ENCODE data around the gene PLP1.
"Not testable (repeated sequence)": the region's sequence is repeated elsewhere in the genome, so short reads cannot be mapped to it uniquely, and the experiment has no call there.

Gene PLP1

DNA sequence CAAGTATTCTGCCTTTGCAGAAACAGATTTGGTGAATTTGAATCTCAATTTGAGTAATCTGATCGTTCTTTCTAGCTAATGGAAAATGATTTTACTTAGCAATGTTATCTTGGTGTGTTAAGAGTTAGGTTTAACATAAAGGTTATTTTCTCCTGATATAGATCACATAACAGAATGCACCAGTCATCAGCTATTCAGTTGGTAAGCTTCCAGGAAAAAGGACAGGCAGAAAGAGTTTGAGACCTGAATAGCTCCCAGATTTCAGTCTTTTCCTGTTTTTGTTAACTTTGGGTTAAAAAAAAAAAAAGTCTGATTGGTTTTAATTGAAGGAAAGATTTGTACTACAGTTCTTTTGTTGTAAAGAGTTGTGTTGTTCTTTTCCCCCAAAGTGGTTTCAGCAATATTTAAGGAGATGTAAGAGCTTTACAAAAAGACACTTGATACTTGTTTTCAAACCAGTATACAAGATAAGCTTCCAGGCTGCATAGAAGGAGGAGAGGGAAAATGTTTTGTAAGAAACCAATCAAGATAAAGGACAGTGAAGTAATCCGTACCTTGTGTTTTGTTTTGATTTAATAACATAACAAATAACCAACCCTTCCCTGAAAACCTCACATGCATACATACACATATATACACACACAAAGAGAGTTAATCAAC is 15.3 kb downstream of the PLP1 start:
- Histone ChIP-seq H3K9me3 (ENCODE audit: control insufficient read depth, insufficient read depth, low read length) (no peaks in the 10 kb centered on the region), H3K4me1 (ENCODE audit: insufficient read depth, low read length) (no peaks in the 10 kb centered on the region), H3K9ac (ENCODE audit: low read depth, low read length) (no peak overlapping the region), H3K36me3 (ENCODE audit: insufficient read depth, low read length) (peaks cover 15% of the 10 kb centered on the region)

DNA sequence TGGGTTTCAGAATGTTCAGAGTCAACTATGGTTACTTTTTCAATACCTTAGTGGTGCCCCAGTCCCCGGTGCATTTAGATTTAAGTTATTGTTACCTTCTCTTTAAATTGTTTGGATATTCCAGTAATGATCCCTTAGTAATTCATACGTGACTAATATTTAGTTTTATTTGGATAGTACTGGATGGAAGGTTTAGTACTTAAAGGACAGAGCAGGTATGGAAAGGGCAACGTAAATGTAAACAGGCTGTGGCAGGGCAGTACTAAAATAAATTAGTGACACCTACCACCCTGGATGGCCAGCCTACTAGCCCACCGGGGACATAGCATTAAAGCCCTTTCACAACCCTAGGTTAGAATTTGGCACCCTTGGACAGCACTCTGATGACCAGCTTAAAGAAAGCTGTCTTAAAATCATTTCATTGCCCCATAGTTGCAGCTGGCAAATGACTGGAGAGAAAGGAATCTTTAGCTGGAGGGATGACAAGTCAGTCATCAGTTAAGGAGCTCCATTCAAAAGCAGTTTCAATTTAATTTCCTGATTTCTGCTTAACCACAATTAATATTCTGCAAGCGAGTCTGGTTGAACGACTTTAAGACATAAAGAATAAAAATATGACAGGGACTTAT is 16.4 kb downstream of the PLP1 start:
- no peak overlapping the region for H3K9ac ChIP-seq (ENCODE audit: low read depth, low read length)
- no peaks in the 10 kb centered on the region for H3K4me1 ChIP-seq (ENCODE audit: insufficient read depth, low read length)
- peaks cover 9% of the 10 kb centered on the region for H3K36me3 ChIP-seq (ENCODE audit: insufficient read depth, low read length)
- no peaks in the 10 kb centered on the region for H3K9me3 ChIP-seq (ENCODE audit: control insufficient read depth, insufficient read depth, low read length)

DNA sequence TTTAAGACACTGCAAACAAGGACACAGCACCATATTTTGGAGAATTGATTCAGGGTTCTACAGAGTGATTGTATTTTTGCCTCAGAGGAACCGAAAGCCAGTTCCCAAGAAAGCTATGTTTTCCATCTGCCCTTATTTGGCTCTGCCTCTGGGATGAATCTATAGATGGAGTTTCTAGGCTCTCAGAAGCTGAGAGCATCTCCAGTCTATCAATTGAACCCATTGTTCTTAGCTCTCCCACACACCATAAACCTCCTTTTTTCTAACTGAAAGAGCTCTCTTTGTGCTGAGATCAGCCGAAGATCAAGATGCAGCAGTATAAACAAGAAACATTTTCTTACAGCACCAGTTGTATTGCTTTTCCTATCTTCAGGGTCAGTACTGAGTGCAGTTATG is 16.9 kb downstream of the PLP1 start:
- H3K36me3 ChIP-seq (ENCODE audit: insufficient read depth, low read length), result peaks cover 9% of the 10 kb centered on the region
- H3K9ac ChIP-seq (ENCODE audit: low read depth, low read length), result no peak overlapping the region
- no peaks in the 10 kb centered on the region for H3K4me1 ChIP-seq (ENCODE audit: insufficient read depth, low read length)

DNA sequence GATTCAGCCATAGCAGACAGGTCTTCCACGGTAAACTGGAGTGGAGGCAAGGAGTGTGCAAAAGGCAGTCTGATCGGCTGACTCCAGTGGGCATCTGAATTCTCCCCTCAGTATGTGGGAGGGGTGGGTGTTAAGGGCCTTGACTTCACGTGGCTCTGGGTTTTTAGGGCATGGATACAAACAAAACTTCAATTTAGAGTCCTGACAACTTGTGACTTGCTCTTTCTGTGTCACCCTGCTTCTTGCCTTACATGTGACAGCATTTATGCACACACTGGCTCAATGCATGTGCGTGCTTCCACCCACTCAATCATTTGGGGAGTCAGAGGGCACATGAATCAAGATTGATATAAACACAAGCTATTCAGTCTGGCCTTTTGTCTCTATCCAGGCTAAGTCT is 17.5 kb downstream of the PLP1 start:
- Histone ChIP-seq H3K9ac (ENCODE audit: low read depth, low read length) (no peak overlapping the region), H3K36me3 (ENCODE audit: insufficient read depth, low read length) (peaks cover 9% of the 10 kb centered on the region), H3K9me3 (ENCODE audit: control insufficient read depth, insufficient read depth, low read length) (no peaks in the 10 kb centered on the region), H3K4me1 (ENCODE audit: insufficient read depth, low read length) (no peaks in the 10 kb centered on the region)

More for the DNA sequence above, 16.9 kb downstream of the PLP1 start:
- no peaks in the 10 kb centered on the region for H3K9me3 ChIP-seq (ENCODE audit: control insufficient read depth, insufficient read depth, low read length)

DNA sequence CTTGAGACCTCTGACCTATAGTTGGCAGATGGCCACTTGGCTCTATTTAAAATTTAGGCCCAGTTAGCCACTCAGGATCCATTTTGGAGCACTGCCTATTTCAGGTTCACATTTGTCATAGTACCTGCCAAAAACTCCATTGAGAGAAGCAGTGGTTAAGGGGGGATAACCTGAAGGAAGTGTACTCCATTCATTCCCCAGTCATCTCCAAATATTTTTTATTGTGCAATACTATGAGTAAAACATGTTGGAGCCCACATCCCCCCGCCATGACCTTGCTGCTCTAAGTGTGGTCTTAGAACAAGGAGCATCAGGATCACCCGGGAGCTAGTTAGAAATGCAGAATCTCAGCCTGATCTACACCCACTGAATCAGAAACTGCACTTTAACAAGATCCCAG is 21.1 kb downstream of the PLP1 start:
- no peaks in the 10 kb centered on the region for H3K4me1 ChIP-seq (ENCODE audit: insufficient read depth, low read length)
- H3K36me3 ChIP-seq (ENCODE audit: insufficient read depth, low read length), result no peaks in the 10 kb centered on the region
- H3K9ac ChIP-seq (ENCODE audit: low read depth, low read length), result no peak overlapping the region
- no peaks in the 10 kb centered on the region for H3K9me3 ChIP-seq (ENCODE audit: control insufficient read depth, insufficient read depth, low read length)

DNA sequence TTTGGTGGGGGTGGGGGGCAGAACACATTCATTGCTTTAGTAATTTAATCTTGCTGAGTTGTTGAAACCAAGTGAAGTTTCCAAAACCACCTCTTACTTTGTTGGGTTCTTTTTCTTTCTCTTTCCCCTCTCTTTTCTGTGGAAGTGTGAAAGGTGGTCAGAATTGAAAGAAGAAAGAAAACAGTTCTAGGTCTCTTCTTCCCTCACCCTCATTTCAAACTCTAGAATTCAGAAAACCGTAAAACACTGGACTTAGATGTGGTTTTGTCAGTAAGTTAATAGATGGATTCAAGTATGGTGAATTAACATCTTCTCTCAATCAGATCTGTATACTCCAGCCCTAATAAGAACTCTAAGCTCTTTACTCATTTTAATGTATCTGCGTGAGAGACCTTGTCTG is 23.7 kb downstream of the PLP1 start:
- no peaks in the 10 kb centered on the region for H3K36me3 ChIP-seq (ENCODE audit: insufficient read depth, low read length)
- no peak overlapping the region for H3K9ac ChIP-seq (ENCODE audit: low read depth, low read length)
- no peaks in the 10 kb centered on the region for H3K4me1 ChIP-seq (ENCODE audit: insufficient read depth, low read length)
- no peaks in the 10 kb centered on the region for H3K9me3 ChIP-seq (ENCODE audit: control insufficient read depth, insufficient read depth, low read length)

DNA sequence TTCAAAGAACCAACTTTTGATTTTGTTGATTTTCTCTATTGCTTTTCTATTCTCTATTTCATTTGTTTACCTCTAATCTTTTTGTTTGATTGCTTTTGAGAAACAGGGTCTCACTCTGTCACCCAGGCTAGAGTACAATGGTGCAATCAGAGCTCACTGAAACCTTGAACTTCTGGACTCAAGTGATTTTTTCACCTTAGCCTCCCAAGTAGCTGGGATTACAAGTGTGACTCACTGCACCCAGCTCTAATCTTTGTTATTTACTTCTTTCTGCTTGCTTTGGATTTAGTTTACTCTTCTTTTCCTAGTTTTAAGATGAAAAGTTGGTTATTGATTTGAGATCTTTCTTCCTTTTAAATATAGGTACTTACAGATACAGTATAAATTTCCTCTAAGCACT is 29.2 kb downstream of the PLP1 start:
- Histone ChIP-seq H3K9ac (ENCODE audit: low read depth, low read length) (no peak overlapping the region), H3K36me3 (ENCODE audit: insufficient read depth, low read length) (no peaks in the 10 kb centered on the region), H3K4me1 (ENCODE audit: insufficient read depth, low read length) (peaks cover 12% of the 10 kb centered on the region), H3K9me3 (ENCODE audit: control insufficient read depth, insufficient read depth, low read length) (no peaks in the 10 kb centered on the region)

DNA sequence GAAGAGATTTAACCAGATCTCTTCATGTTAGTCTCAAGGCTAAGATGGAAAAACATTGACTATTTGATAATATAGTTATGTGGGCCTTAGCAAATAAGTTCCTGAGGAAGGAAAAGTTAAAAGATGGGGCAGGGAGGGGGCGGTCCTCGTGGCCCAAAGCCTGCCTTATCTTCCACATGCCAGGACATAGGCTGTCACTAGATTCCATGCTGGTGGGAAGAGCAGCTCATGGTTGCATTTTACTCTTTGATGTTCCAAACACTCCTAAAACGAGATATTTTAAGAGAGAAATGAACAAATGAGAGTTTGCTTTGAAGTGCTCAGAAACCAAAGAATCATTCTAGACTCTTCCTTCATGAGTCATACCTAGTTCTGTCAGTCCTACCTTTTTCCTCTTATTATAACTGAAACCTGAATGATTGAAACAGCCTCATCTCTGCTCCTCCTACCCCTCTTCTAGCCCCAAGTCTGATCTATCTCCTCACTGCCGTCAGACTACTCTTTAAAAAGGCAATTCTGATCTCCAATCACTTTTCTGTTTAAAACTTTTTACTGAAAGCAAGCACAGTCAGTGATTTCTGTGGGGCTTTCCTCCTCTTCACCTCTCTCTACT is 30.3 kb downstream of the PLP1 start:
- no peak overlapping the region for H3K9ac ChIP-seq (ENCODE audit: low read depth, low read length)
- H3K9me3 ChIP-seq (ENCODE audit: control insufficient read depth, insufficient read depth, low read length), result no peaks in the 10 kb centered on the region
- peaks cover 13% of the 10 kb centered on the region for H3K4me1 ChIP-seq (ENCODE audit: insufficient read depth, low read length)
- no peaks in the 10 kb centered on the region for H3K36me3 ChIP-seq (ENCODE audit: insufficient read depth, low read length)

DNA sequence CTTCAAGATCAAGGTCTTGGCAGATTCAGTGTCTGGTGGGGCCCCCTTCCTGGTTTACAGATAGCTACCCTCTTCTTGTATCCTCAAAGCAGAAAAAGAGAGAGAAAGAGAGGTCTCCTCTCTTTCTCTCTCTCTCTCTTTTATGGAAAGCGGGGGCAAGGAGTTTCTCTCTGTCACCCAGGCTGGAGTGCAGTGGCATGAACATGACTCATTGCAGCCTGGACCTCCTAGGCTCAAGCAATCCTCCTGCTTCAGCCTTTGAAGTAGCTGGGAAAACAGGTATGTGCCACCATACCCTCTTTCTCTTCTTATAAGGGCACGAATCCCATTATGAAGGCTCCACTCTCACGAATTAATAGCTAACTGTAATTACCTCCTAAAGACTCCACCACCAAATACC is 35.2 kb downstream of the PLP1 start:
- Histone ChIP-seq H3K4me1 (ENCODE audit: insufficient read depth, low read length) (peaks cover 20% of the 10 kb centered on the region), H3K9ac (ENCODE audit: low read depth, low read length) (no peak overlapping the region), H3K9me3 (ENCODE audit: control insufficient read depth, insufficient read depth, low read length) (no peaks in the 10 kb centered on the region), H3K36me3 (ENCODE audit: insufficient read depth, low read length) (no peaks in the 10 kb centered on the region)

DNA sequence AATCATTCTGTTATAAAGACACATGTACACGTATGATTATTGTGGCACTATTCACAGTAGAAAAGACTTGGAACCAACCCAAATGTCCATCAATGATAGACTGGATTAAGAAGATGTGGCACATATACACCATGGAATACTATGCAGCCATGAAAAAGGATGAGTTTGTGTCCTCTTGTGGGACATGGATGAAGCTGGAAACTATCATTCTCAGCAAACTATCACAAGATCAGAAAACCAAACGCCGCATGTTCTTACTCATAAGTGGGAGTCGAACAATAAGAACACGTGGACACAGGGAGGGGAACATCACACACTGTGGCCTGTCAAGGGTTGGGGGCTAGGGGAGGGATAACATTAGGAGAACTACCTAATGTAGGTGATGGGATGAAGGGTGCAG is 40.5 kb downstream of the PLP1 start:
- H3K9ac ChIP-seq (ENCODE audit: low read depth, low read length); H3K9me3 ChIP-seq (ENCODE audit: control insufficient read depth, insufficient read depth, low read length); H3K4me1 ChIP-seq (ENCODE audit: insufficient read depth, low read length); H3K36me3 ChIP-seq (ENCODE audit: insufficient read depth, low read length): not testable (repeated sequence)

DNA sequence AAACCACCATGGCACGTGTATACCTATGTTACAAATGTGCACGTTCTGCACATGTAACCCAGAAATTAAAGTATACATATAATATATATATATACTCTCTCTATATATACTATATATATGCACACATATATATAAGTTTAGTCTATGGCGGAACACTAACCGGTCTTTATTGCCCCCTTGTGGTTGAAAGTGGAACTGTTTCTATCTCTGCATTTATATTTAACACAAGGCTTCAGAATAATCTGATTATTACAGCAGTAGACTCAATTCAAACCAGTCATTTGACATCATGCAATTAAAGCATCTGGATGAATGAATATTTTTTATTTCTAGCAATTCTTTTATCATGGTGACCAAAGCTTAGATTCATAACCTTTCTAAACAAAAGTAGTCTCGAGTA is 40.9 kb downstream of the PLP1 start:
- Histone ChIP-seq H3K4me1 (ENCODE audit: insufficient read depth, low read length) (peaks cover 2% of the 10 kb centered on the region; the same call in 1 of the 2 replicates), H3K36me3 (ENCODE audit: insufficient read depth, low read length) (no peaks in the 10 kb centered on the region), H3K9ac (ENCODE audit: low read depth, low read length) (no peak overlapping the region), H3K9me3 (ENCODE audit: control insufficient read depth, insufficient read depth, low read length) (no peaks in the 10 kb centered on the region)

DNA sequence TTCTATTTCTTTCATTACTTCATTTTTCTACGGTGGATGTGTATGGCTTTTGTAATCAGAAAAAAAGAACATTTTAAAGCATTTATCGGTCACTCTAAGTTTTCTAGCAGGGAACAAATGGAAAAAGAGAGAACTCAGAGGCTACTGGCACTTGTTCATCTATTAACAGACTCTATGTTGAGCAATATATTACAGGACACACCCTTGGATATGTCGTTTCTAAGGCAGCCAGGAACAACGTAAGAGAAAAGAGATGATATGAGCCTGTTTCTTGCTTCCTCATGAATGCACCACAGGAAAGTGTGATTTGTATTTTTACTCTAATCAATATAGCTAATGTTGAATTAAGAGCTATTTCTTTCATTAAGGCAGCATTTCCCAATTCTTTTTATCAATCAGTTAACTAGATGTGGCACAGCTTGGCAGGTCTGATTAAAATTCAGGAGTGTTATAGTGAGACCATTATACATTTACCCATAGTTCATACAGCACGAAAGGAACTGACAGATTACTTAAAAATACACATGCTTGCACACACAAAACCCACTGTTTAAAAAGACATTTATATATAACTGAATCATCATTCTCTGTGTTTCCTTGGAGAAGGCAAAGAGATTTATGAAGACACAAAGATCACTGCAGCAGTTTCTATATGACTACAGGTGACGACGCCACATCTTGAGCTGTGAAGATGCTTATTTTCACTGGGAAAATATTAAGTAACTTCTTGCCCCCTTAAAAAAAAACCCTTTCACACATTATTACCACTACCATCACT is 42.4 kb downstream of the PLP1 start:
- Histone ChIP-seq H3K4me1 (ENCODE audit: insufficient read depth, low read length) (no peaks in the 10 kb centered on the region), H3K9ac (ENCODE audit: low read depth, low read length) (no peak overlapping the region)

DNA sequence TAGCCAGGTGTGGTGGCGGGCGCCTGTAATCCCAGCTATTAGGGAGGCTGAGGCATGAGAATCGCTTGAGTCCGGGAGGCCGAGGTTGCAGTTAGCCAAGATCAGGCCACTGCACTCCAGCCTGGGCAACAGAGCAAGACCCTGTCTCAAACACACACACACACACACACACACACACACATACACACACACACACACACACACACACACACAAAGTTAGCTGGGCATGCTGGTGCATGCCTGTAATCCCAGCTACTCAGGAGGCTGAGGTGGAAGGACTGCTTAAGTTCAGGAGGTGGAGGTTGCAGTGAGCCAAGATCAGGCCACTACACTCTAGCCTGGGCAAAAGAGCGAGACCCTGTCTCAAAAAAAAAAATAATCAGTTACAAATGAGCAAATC is 44.2 kb downstream of the PLP1 start:
- not testable (repeated sequence) for H3K36me3 ChIP-seq (ENCODE audit: insufficient read depth, low read length); H3K4me1 ChIP-seq (ENCODE audit: insufficient read depth, low read length); H3K9ac ChIP-seq (ENCODE audit: low read depth, low read length); H3K9me3 ChIP-seq (ENCODE audit: control insufficient read depth, insufficient read depth, low read length)

More for the DNA sequence above, 42.4 kb downstream of the PLP1 start:
- no peaks in the 10 kb centered on the region for H3K9me3 ChIP-seq (ENCODE audit: control insufficient read depth, insufficient read depth, low read length)
- no peaks in the 10 kb centered on the region for H3K36me3 ChIP-seq (ENCODE audit: insufficient read depth, low read length)

DNA sequence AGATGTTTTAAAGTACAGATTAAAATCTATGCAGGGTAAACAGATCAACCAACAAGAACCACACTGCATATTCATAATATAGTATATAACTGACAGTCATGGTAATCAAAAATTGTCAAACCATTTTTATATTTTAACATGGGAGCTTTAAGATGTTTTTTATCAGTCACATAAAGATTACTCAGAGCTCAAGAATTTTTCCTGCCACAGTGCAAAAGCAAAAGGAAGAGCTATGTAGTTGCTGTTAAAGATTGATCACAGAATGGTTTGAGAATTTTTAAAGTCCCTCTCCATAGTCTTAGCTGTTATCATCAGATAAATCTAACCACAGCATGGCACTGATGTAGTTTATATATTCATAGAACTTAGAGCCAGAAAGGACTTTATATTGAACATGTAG is 47.0 kb downstream of the PLP1 start:
- H3K9ac ChIP-seq (ENCODE audit: low read depth, low read length), result no peak overlapping the region
- no peaks in the 10 kb centered on the region for H3K4me1 ChIP-seq (ENCODE audit: insufficient read depth, low read length)
- no peaks in the 10 kb centered on the region for H3K9me3 ChIP-seq (ENCODE audit: control insufficient read depth, insufficient read depth, low read length)
- H3K36me3 ChIP-seq (ENCODE audit: insufficient read depth, low read length), result no peaks in the 10 kb centered on the region

DNA sequence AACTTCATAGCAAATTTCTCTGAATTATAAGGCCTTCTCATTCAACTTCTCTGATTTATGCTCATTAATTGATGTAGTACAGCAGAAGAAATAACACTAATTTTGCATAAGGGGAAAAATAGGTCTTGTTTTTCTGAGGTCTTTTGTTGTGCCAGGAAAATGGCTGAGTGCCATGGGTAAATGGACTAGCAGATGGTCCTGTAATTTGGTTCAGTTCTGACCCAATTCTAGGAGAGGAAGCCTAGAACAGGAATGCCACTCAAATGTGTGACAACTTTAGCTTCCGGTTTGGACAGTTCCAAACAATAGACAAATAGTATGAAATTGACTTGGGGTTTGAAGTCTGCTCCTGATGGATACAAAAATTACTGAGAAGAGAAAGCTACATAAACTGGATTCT is 49.2 kb downstream of the PLP1 start:
- Histone ChIP-seq H3K4me1 (ENCODE audit: insufficient read depth, low read length) (no peaks in the 10 kb centered on the region), H3K9ac (ENCODE audit: low read depth, low read length) (no peak overlapping the region), H3K9me3 (ENCODE audit: control insufficient read depth, insufficient read depth, low read length) (no peaks in the 10 kb centered on the region), H3K36me3 (ENCODE audit: insufficient read depth, low read length) (no peaks in the 10 kb centered on the region)
